GM18909 (cell line): ENCODE data around the gene CABP4.

Experiments
- ATAC-seq: cut with Tn5 transposase; IDR thresholded peaks from one replicate; pipeline ENCODE4 v1.9.1; 2021; ENCODE audit warnings: mild to moderate bottlenecking; ENCODE audit not compliant: unreplicated experiment, poor library complexity

CABP4 gene

GRCh38 chr11:67505605-67506396, 50.6 kb downstream of the CABP4 start:
- peak; percentile 22 for ATAC-seq

GRCh38 chr11:67506426-67507051, 51.4 kb downstream of the CABP4 start:
- no peak for ATAC-seq

- ATAC-seq, result no peak
Observed at GRCh38 chr11:67507242-67507863, 52.2 kb downstream of the CABP4 start.

GRCh38 chr11:67507864-67508485, 52.8 kb downstream of the CABP4 start, which contains the start of gene CDK2AP2:
TSS of gene CDK2AP2 (minus strand) at chr11:67508162. CDS start at chr11:67508082, 80 bp downstream.
- ATAC-seq, result peak; percentile 75

GRCh38 chr11:67508486-67509121, 53.5 kb downstream of the CABP4 start:
- ATAC-seq, result peak; percentile 41

- ATAC-seq, result no peak
Observed at GRCh38 chr11:67510023-67510345, 54.8 kb downstream of the CABP4 start.
